GM12878 (cell line): ENCODE results near the gene TACR2. TPM values are rescaled to one million over a fixed set of nuclear protein-coding genes. Genes with fewer than 3 reads are reported as not detected.

ENCODE experiments used
- ATAC-seq: fragments of 200-7000 bp; cut with Tn5 transposase; 3 replicates; pipeline ENCODE4 v1.9.1; 2020; ENCODE audit warnings: mild to moderate bottlenecking, moderate library complexity
- BruUV-seq: library from RNA; stranded (reverse); fragments of 400-500 nt; replicated peaks from 2 replicates; lab custom pipeline; 2021; lab: Mats Ljungman, UMichigan
- CTCF ChIA-PET: fragments of 300-600 bp; sonication (Branson Sonifier 250); formaldehyde crosslinking; extraction: SDS; loops from one replicate; lab custom pipeline; 2021; ENCODE audit warnings: inconsistent platforms; lab: Yijun Ruan, JAX
- POLR2A ChIA-PET: fragments of 350-600 bp; formaldehyde crosslinking; extraction: SDS; loops from one replicate; lab custom pipeline; 2021; ENCODE audit warnings: inconsistent platforms; lab: Charles Lee
- RAD21 ChIA-PET: fragments of 300-600 bp; sonication (Branson Sonifier 250); formaldehyde crosslinking; loops from one replicate; lab custom pipeline; 2023; ENCODE audit warnings: antibody characterized with exemption; ENCODE audit not compliant: unreplicated experiment; lab: Charles Lee
- SMC1A ChIA-PET: fragments of 300-600 bp; sonication (Branson Sonifier 250); formaldehyde crosslinking; loops from one replicate; lab custom pipeline; 2023; ENCODE audit not compliant: unreplicated experiment, uncharacterized antibody; lab: Charles Lee
- DNase-seq: peaks from one replicate; pipeline ENCODE4 v3.0.0-alpha.2; 2011; ENCODE audit warnings: low read depth, low spot score
- FAIRE-seq: peaks from 3 replicates; lab custom pipeline; 2011; peaks lifted over from hg19 to GRCh38; lab: Jason Lieb, UNC
- H2AFZ ChIP-seq: 2 replicates; pipeline ENCODE4 v1.6.0; 2011; ENCODE audit warnings: low read depth, low read length, control low read depth; ENCODE audit not compliant: control insufficient read depth
- H3K27ac ChIP-seq: 2 replicates; pipeline ENCODE4 v1.5.1; 2011; ENCODE audit warnings: control low read depth; ENCODE audit not compliant: control insufficient read depth, insufficient read depth
- H3K27me3 ChIP-seq, 2 experiments: replicated peaks in 1 of 2; 2 replicates each; pipeline versions ENCODE4 v1.6.0 to v1.6.1; 2011; ENCODE audit warnings: low read length in 1 of 2; ENCODE audit not compliant: control insufficient read depth in 2 of 2, insufficient read depth in 2 of 2
- H3K36me3 ChIP-seq, 2 experiments: 2 replicates each; pipeline ENCODE4 v1.5.1; 2011; ENCODE audit warnings: low read length in 1 of 2; ENCODE audit not compliant: control insufficient read depth in 2 of 2, insufficient read depth in 2 of 2
- H3K4me1 ChIP-seq: 2 replicates; pipeline ENCODE4 v1.6.1; 2011; ENCODE audit warnings: mild to moderate bottlenecking, low read length, moderate library complexity, mixed read lengths; ENCODE audit not compliant: control insufficient read depth, insufficient read depth
- H3K4me2 ChIP-seq: 2 replicates; pipeline ENCODE4 v1.6.0; 2011; ENCODE audit warnings: control low read depth; ENCODE audit not compliant: control insufficient read depth, insufficient read depth
- H3K4me3 ChIP-seq: fragments of 200-600 bp; sonication (generic); 2 replicates; pipeline ENCODE4 v1.5.1; 2016
- H3K79me2 ChIP-seq: 2 replicates; pipeline ENCODE4 v1.6.0; 2011; ENCODE audit warnings: low read length; ENCODE audit not compliant: control insufficient read depth, insufficient read depth
- H3K9ac ChIP-seq: 2 replicates; pipeline ENCODE4 v1.8.0; 2011; ENCODE audit warnings: low read length, control low read depth, mixed read lengths; ENCODE audit not compliant: control insufficient read depth, insufficient read depth
- H3K9me3 ChIP-seq: replicated peaks from 3 replicates; pipeline ENCODE4 v1.5.1; 2011; ENCODE audit warnings: mild to moderate bottlenecking, low read length; ENCODE audit not compliant: control insufficient read depth, insufficient read depth
- H4K20me1 ChIP-seq: 2 replicates; pipeline ENCODE4 v1.6.0; 2011; ENCODE audit not compliant: control insufficient read depth, insufficient read depth
- CBX3 ChIP-seq: fragments of 200-600 bp; sonication (generic); IDR thresholded peaks from 2 replicates; pipeline ENCODE4 v1.6.1; 2016; ENCODE audit warnings: low read depth, borderline replicate concordance
- CEBPB ChIP-seq, 2 experiments: fragments of 150-350 bp in 1 of 2; IDR thresholded peaks; 2 replicates each; pipeline ENCODE4 v1.6.1; 2012 to 2014; ENCODE audit warnings: low read depth in 2 of 2, low read length in 2 of 2, borderline replicate concordance in 1 of 2, inconsistent platforms in 1 of 2
- CREB1 ChIP-seq: IDR thresholded peaks from 2 replicates; pipeline ENCODE4 v1.6.1; 2012; ENCODE audit warnings: low read depth, mild to moderate bottlenecking, inconsistent platforms
- FOXM1 ChIP-seq: IDR thresholded peaks from 2 replicates; pipeline ENCODE4 v1.6.1; 2012; ENCODE audit warnings: low read depth, mild to moderate bottlenecking, inconsistent platforms, low read length, moderate library complexity
- HDGF ChIP-seq: fragments of 450-650 bp; IDR thresholded peaks from 2 replicates; pipeline ENCODE4 v1.6.1; 2016; ENCODE audit warnings: antibody characterized with exemption
- MTA2 ChIP-seq: fragments of 450-650 bp; IDR thresholded peaks from 2 replicates; pipeline ENCODE4 v1.6.1; 2016; ENCODE audit warnings: low read depth, mild to moderate bottlenecking, moderate library complexity
- PML ChIP-seq: IDR thresholded peaks from 2 replicates; pipeline ENCODE4 v1.6.1; 2012; ENCODE audit warnings: low read length, inconsistent platforms
- POLR2AphosphoS2 ChIP-seq: IDR thresholded peaks from 2 replicates; pipeline ENCODE4 v1.6.1; 2011; ENCODE audit warnings: low read depth, mild to moderate bottlenecking, low read length, improper control_type of control experiment, moderate library complexity
- REST ChIP-seq: IDR thresholded peaks from 2 replicates; pipeline ENCODE4 v1.6.1; 2012; ENCODE audit warnings: mild to moderate bottlenecking, low read depth, low read length
- TARDBP ChIP-seq: IDR thresholded peaks from 2 replicates; pipeline ENCODE4 v1.6.1; 2016; ENCODE audit warnings: borderline replicate concordance
- TBL1XR1 ChIP-seq: IDR thresholded peaks from 2 replicates; pipeline ENCODE4 v1.6.1; 2012; ENCODE audit warnings: low read depth, low read length, improper control_type of control experiment
- ZNF217 ChIP-seq: fragments of 450-650 bp; IDR thresholded peaks from 2 replicates; pipeline ENCODE4 v1.6.1; 2017; ENCODE audit warnings: antibody characterized with exemption, mild to moderate bottlenecking
- whole genome bisulfite sequencing: methylation state at CpG from one replicate; pipeline ENCODE4 v1.1.6; 2016; ENCODE audit warnings: low lambda C conversion rate; ENCODE audit not compliant: insufficient replicate concordance, insufficient coverage; ENCODE audit errors: missing lambda C conversion rate; 5-methylcytosine and 5-hydroxymethylcytosine counted together
- in situ Hi-C: fragments of 300-500 bp; cut with MboI; formaldehyde crosslinking; loops from 9 replicates; pipeline ENCODE4 v1.14.3; 2018; ENCODE audit warnings: mixed read lengths
- intact Hi-C: fragments of 100-400 bp; cut with micrococcal nuclease; formaldehyde crosslinking; loops from one replicate; pipeline ENCODE4 v1.14.2; 2022; ENCODE audit not compliant: unreplicated experiment
- polyA plus RNA-seq, 11 experiments: library from polyadenylated mRNA; depleted of rRNA in 4 of 11; unstranded in 6 of 11; stranded (reverse) in 5 of 11; fragments of >200 nt; fragmentation: Nextera tagmentation in 4 of 11; fragmentation: Illumina TruSeq in 1 of 11; extraction: Ambion mirVana in 4 of 11; extraction: Trizol in 1 of 11; gene quantifications; 1 replicate in 1 of 11; 2 replicates in 10 of 11; pipeline versions ENCODE4 v1.2.1 to v1.2.3, GENCODE V29; 2011 to 2016; ENCODE audit warnings: inconsistent platforms in 2 of 11, missing spikeins in 2 of 11, low read depth in 1 of 11
- total RNA-seq, 4 experiments: library from RNA; depleted of rRNA in 3 of 4; stranded (reverse); fragments of >200 nt in 3 of 4; fragmentation: Illumina TruSeq in 1 of 4; extraction: Trizol in 1 of 4; gene quantifications; 2 replicates each; pipeline versions ENCODE4 v1.2.1 to v1.2.3, GENCODE V29; 2013 to 2021
- TF ChIP-seq, protein P1 (sequence below): IDR thresholded peaks from 2 replicates; pipeline ENCODE4 v1.6.1; 2011; ENCODE audit warnings: low read depth, mild to moderate bottlenecking, low read length, moderate library complexity, borderline replicate concordance; ENCODE audit errors: extremely low read depth

TACR2 gene
- total and polyA plus RNA-seq, 10 of the 15 experiments (the other 5 are each of a cell fraction or from before 2014, with no cell fraction given): 0.11 TPM; not detected in 9

DNA sequence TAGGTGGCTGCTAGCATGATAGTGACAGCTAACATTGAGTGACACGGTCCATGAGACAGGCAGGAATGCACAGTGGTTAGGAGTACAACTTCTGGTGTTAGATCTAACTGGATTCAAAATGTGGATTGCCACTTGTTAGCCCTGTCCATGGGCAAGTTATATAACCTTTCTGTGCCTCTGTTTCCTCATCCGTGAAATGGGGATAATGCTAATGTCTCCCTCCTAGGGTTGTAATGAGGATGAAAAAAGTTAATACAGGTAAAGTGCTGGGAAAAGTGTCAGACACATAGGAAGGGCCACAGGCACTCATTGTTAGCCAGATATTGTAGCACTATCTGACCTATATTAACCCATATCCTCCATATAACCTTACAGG lies 41.8 kb downstream of the TACR2 start:
- DNase-seq (no peak), ATAC-seq (no peak), FAIRE-seq (no peak)
- H3K36me3 ChIP-seq: peaks cover 21 to 31% of the 10 kb centered on the region in 2 experiments
- no TSS peak for BruUV-seq
- ChIA-PET CTCF (no interaction called here), POLR2A (no interaction called here), SMC1A (no interaction called here), RAD21 (no interaction called here)
- H3K4me1 ChIP-seq: peaks cover 3% of the 10 kb centered on the region; the same call in 1 of the 2 replicates
- H3K4me2 ChIP-seq: no peak overlapping the region
- 93% methylated on average over 2 of the region's 2 CpGs for WGBS
- H3K27ac ChIP-seq: no peak overlapping the region
- H3K27me3 ChIP-seq: no peaks in the 10 kb centered on the region
- in situ Hi-C loops: no loop called here
- intact Hi-C loops: no loop called here
- no peak overlapping the region for H3K4me3 ChIP-seq
- no peaks in the 10 kb centered on the region for H3K79me2 ChIP-seq
- no peak overlapping the region for H2AFZ ChIP-seq
- H3K9ac ChIP-seq: no peak overlapping the region
- no peaks in the 10 kb centered on the region for H4K20me1 ChIP-seq
- H3K9me3 ChIP-seq: no peaks in the 10 kb centered on the region
- TF ChIP-seq CBX3 (no peak), ZNF217 (no peak), FOXM1 (no peak), PML (no peak), CREB1 (no peak), MTA2 (no peak), CEBPB (IDR thresholded peaks at IDR 0.05; ENCODE audit: borderline replicate concordance in 1 of 2, low read depth in 2 of 2, low read length in 2 of 2) (no peak)
- TF ChIP-seq, protein P1, sequence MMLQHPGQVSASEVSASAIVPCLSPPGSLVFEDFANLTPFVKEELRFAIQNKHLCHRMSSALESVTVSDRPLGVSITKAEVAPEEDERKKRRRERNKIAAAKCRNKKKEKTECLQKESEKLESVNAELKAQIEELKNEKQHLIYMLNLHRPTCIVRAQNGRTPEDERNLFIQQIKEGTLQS: no peak

GRCh38 chr10:69374242-69374641 lies 42.5 kb downstream of the TACR2 start:
- ATAC-seq (no peak), FAIRE-seq (no peak), DNase-seq (no peak)
- no peak overlapping the region for H2AFZ ChIP-seq
- ChIA-PET RAD21 (no interaction called here), CTCF (no interaction called here), SMC1A (no interaction called here), POLR2A (no interaction called here)
- H3K27ac ChIP-seq: no peak overlapping the region
- BruUV-seq: no TSS peak
- intact Hi-C loops (no loop called here), in situ Hi-C loops (no loop called here)
- 93% methylated on average over 13 of the region's 13 CpGs for WGBS
- H3K27me3 ChIP-seq: no peaks in the 10 kb centered on the region
- H3K9me3 ChIP-seq: no peaks in the 10 kb centered on the region
- H3K4me2 ChIP-seq: no peak overlapping the region
- peaks cover 3% of the 10 kb centered on the region; the same call in 1 of the 2 replicates for H3K4me1 ChIP-seq
- TF ChIP-seq POLR2AphosphoS2 (no peak), CREB1 (no peak), REST (no peak), TARDBP (no peak), FOXM1 (no peak), HDGF (no peak), TBL1XR1 (no peak)
- H3K79me2 ChIP-seq: no peaks in the 10 kb centered on the region
- H3K9ac ChIP-seq: no peak overlapping the region
- peaks cover 17 to 27% of the 10 kb centered on the region in 2 experiments for H3K36me3 ChIP-seq
- no peak overlapping the region for H3K4me3 ChIP-seq
- H4K20me1 ChIP-seq: no peaks in the 10 kb centered on the region
